ENCODE data around the gene ZNF319. TPM values are rescaled to one million over a fixed set of nuclear protein-coding genes. Genes with fewer than 3 reads are reported as not detected.

The ZNF319 gene
- total RNA-seq, 5 donors from 2014 or later (not counting 1 experiment from before 2014, with no cell fraction given), result 14.9 to 25.4 (median 20.4) TPM

DNA sequence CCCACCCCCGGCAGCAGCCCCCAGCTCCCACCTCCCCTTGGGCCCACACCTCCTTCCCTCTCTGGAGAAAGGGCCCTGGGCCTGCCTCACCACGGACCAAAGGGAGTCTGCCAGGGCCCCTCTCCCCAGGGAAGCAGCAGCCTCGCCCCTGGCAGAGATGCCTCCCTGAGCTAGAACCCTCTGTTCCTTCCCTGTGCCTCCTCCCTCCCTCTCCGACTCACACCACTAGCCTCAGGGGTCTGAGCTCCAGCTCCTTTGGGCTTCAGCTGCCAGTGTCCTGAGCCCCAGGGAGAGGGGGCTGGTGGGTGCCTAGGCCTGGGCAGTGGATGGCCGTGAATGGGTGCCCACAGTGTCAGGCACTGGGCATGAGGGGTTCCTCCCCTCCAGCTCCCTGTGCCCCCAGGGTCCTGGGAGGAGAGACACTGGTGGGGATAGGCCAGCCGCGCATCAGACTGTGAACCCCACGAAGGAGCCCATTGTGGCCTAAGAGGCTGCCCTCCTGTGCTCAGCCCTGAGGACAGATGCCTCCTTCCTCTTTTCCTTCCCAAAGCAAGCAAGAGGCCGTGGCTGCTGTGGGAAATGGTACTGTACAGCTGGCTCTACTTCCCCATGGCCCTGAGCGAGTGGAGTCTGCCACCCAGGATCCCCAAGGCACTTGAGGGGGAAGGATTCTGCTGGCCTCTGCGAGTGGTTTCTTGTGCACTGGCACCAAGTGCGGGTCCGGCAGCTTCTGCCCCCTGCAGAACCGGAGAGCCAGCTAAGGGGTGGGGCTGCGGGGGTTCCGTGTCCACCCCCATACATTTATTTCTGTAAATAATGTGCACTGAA is 45.8 kb upstream of the ZNF319 start:
- no peak overlapping the region for H3K4me3 Mint-ChIP-seq
- Histone ChIP-seq H3K4me1 (ENCODE audit: control insufficient read depth in 1 of 2, extremely low read depth in 1 of 2, insufficient read depth in 2 of 2, low read length in 2 of 2) (no peaks in the 10 kb centered on the region), H3K9me3 (no peaks in the 10 kb centered on the region), H3K27ac (ENCODE audit: low read length) (no peak overlapping the region), H3K36me3 (ENCODE audit: control insufficient read depth in 2 of 2, extremely low read depth in 1 of 2, insufficient read depth in 1 of 2, low read length in 1 of 2) (no peaks in the 10 kb centered on the region), H3K4me3 (ENCODE audit: control insufficient read depth in 1 of 2, extremely low read depth in 1 of 2, low read length in 1 of 2) (no peak overlapping the region), H3K27me3 (replicated peaks in 1 of 2; ENCODE audit: control insufficient read depth in 2 of 2, extremely low read depth in 1 of 2, insufficient read depth in 2 of 2, low read length in 1 of 2) (no peaks in the 10 kb centered on the region)
- POLR2A ChIA-PET, result no interaction called here
- no peak overlapping the region for H3K27ac Mint-ChIP-seq
- no peaks in the 10 kb centered on the region for H3K36me3 Mint-ChIP-seq
- no peaks in the 10 kb centered on the region for H3K4me1 Mint-ChIP-seq
- H3K9me3 Mint-ChIP-seq, result no peaks in the 10 kb centered on the region
- CTCF ChIA-PET, result no interaction called here
- no peak for DNase-seq
- WGBS (ENCODE audit: insufficient coverage), result 77% methylated on average over 3 of the region's 16 CpGs
- no peaks in the 10 kb centered on the region for H3K27me3 Mint-ChIP-seq
- ATAC-seq (replicated peaks in 1 of 4), result no peak

DNA sequence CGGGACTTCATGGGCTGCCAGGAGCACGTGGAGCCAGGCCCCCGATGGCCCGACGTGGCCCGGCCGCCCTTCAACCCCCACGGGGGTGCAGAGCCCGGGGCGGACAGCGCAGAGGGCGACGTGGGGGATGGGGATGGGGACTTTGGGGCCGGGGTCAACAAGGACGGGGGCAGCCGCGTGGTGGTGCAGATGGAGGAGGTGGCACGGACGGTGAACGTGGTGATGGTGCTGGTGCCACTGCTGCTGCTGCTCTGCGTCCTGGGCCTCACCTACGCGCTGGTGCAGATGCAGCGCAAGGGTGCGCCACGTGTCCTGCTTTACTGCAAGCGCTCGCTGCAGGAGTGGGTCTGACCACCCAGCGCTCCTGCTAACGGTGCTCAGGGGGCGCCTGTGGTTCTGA is 44.6 kb upstream of the ZNF319 start:
- no peak overlapping the region for H3K4me3 ChIP-seq (ENCODE audit: control insufficient read depth in 1 of 2, extremely low read depth in 1 of 2, low read length in 1 of 2)
- Mint-ChIP-seq H3K36me3 (no peaks in the 10 kb centered on the region), H3K27ac (no peak overlapping the region), H3K27me3 (no peaks in the 10 kb centered on the region), H3K4me3 (no peak overlapping the region), H3K9me3 (no peaks in the 10 kb centered on the region), H3K4me1 (no peaks in the 10 kb centered on the region)
- no peak for ATAC-seq (replicated peaks in 1 of 4)
- no peaks in the 10 kb centered on the region for H3K4me1 ChIP-seq (ENCODE audit: control insufficient read depth in 1 of 2, extremely low read depth in 1 of 2, insufficient read depth in 2 of 2, low read length in 2 of 2)
- H3K36me3 ChIP-seq (ENCODE audit: control insufficient read depth in 2 of 2, extremely low read depth in 1 of 2, insufficient read depth in 1 of 2, low read length in 1 of 2), result no peaks in the 10 kb centered on the region
- no peak for DNase-seq
- ChIA-PET POLR2A (no interaction called here), CTCF (no interaction called here)
- WGBS (ENCODE audit: insufficient coverage), result 85% methylated on average over 23 of the region's 31 CpGs
- no peaks in the 10 kb centered on the region for H3K27me3 ChIP-seq (replicated peaks in 1 of 2; ENCODE audit: control insufficient read depth in 2 of 2, extremely low read depth in 1 of 2, insufficient read depth in 2 of 2, low read length in 1 of 2)
- no peaks in the 10 kb centered on the region for H3K9me3 ChIP-seq
- no peak overlapping the region for H3K27ac ChIP-seq (ENCODE audit: low read length)

DNA sequence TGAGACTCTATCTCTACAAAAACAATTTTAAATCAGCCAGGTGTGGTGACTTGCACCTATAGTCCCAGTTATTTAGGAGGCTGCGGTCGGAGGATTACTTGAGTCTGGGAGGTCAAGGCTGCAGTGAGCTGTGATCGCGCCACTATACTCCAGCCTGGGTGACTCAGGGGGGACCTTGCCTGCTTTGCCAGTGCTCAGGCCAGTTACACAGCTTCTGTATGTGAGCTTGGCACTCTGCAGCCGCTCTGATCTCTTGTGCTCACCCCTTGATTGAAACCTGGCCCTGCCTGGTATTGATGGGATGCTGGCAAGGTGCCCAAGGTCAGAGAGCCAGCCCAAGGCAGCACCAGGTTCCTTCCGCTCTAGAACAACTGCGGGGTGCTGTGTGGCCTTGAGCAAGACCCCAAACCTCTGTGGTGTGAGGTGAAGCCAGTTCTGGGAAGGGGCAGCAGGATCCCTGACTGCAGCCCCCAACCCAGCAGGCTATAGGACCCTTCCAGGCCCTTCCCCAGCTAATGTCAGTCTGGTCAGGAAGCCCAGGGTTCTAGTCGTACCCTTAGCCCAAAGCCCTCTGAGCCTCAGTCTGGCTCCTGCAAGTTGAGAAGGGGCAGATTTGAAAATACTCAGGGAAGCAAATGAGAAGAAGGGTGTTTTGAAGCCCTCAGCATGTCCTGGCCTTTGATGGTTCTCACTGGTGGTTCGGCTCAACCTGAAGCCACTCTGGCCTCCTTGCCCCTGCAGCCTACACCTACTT is 44.0 kb upstream of the ZNF319 start:
- no peaks in the 10 kb centered on the region for H3K27me3 ChIP-seq (replicated peaks in 1 of 2; ENCODE audit: control insufficient read depth in 2 of 2, extremely low read depth in 1 of 2, insufficient read depth in 2 of 2, low read length in 1 of 2)
- DNase-seq (no peak), ATAC-seq (replicated peaks in 1 of 4) (no peak)
- H3K9me3 Mint-ChIP-seq, result no peaks in the 10 kb centered on the region
- H3K27me3 Mint-ChIP-seq, result no peaks in the 10 kb centered on the region
- ChIA-PET CTCF (no interaction called here), POLR2A (no interaction called here)
- H3K36me3 Mint-ChIP-seq, result no peaks in the 10 kb centered on the region
- no peaks in the 10 kb centered on the region for H3K4me1 ChIP-seq (ENCODE audit: control insufficient read depth in 1 of 2, extremely low read depth in 1 of 2, insufficient read depth in 2 of 2, low read length in 2 of 2)
- H3K36me3 ChIP-seq (ENCODE audit: control insufficient read depth in 2 of 2, extremely low read depth in 1 of 2, insufficient read depth in 1 of 2, low read length in 1 of 2), result no peaks in the 10 kb centered on the region
- 88% methylated on average over 6 of the region's 9 CpGs for WGBS (ENCODE audit: insufficient coverage)
- no peak overlapping the region for H3K27ac ChIP-seq (ENCODE audit: low read length)
- H3K4me3 ChIP-seq (ENCODE audit: control insufficient read depth in 1 of 2, extremely low read depth in 1 of 2, low read length in 1 of 2), result no peak overlapping the region
- H3K4me3 Mint-ChIP-seq, result no peak overlapping the region
- H3K9me3 ChIP-seq, result no peaks in the 10 kb centered on the region
- no peaks in the 10 kb centered on the region for H3K4me1 Mint-ChIP-seq
- H3K27ac Mint-ChIP-seq, result no peak overlapping the region

DNA sequence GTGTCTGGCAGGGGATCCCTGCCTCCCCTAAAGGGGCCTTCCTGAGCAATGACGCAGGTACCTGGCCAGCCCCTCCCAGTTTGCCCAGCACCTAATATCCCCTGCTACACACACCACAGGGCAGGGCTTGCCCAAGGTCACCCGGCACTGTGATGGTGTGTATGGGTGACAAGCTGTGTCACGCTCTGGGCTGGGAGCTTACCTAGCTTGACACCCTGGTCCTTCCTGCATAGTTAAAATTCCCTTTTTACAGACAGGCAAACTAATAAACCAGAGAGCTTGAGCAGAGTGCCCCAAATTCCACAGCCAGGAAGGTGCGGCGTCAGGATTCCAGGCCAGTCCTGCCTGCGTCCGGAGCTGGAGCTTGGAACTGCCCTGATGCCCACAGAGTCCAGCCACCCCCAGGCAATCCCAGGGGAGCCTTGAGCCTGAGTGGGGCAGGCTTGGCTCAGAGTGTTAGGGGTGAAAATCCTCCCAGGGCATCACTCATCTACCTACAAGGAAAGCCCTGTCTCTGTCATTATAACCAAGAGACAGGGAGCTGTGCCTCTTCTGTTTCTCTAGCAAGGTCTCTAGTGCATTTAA is 43.2 kb upstream of the ZNF319 start:
- no peaks in the 10 kb centered on the region for H3K4me1 ChIP-seq (ENCODE audit: control insufficient read depth in 1 of 2, extremely low read depth in 1 of 2, insufficient read depth in 2 of 2, low read length in 2 of 2)
- H3K4me3 ChIP-seq (ENCODE audit: control insufficient read depth in 1 of 2, extremely low read depth in 1 of 2, low read length in 1 of 2), result no peak overlapping the region
- H3K27ac ChIP-seq (ENCODE audit: low read length), result no peak overlapping the region
- H3K9me3 ChIP-seq, result no peaks in the 10 kb centered on the region
- H3K4me3 Mint-ChIP-seq, result no peak overlapping the region
- H3K27ac Mint-ChIP-seq, result no peak overlapping the region
- no peaks in the 10 kb centered on the region for H3K9me3 Mint-ChIP-seq
- no peaks in the 10 kb centered on the region for H3K27me3 Mint-ChIP-seq
- H3K4me1 Mint-ChIP-seq, result no peaks in the 10 kb centered on the region
- WGBS (ENCODE audit: insufficient coverage), result no CpG with 5 or more reads among the region's 7 CpGs
- POLR2A ChIA-PET, result no interaction called here
- ATAC-seq (replicated peaks in 1 of 4), result no peak
- no peaks in the 10 kb centered on the region for H3K27me3 ChIP-seq (replicated peaks in 1 of 2; ENCODE audit: control insufficient read depth in 2 of 2, extremely low read depth in 1 of 2, insufficient read depth in 2 of 2, low read length in 1 of 2)
- CTCF ChIA-PET, result no interaction called here
- H3K36me3 Mint-ChIP-seq, result no peaks in the 10 kb centered on the region
- no peak for DNase-seq
- H3K36me3 ChIP-seq (ENCODE audit: control insufficient read depth in 2 of 2, extremely low read depth in 1 of 2, insufficient read depth in 1 of 2, low read length in 1 of 2), result no peaks in the 10 kb centered on the region

DNA sequence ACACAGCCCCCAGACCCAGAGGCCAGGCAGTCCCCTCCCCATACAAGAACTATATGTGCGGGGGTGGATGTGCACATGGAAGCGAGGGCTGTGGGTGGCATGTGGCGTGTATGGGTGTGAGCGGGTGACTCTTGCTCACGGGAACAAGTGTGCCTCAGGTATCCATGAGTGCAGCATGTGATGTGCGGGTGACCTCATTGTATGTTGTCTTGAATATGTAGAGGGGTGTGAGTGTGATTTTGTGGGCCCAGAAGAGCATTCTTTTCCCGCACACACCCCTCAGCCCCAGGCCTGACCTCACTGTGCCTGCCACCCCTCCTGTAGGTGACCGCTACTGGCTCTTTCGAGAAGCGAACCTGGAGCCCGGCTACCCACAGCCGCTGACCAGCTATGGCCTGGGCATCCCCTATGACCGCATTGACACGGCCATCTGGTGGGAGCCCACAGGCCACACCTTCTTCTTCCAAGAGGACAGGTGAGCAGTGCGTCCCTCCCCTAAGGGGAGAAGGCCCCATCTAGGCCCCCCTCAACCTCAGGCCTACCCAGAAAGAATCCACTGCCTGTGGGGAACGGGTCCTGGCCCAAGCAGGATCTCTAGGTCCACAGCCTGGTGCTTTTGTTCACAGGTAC is 42.5 kb upstream of the ZNF319 start:
- Mint-ChIP-seq H3K9me3 (no peaks in the 10 kb centered on the region), H3K27me3 (no peaks in the 10 kb centered on the region), H3K36me3 (no peaks in the 10 kb centered on the region), H3K27ac (no peak overlapping the region), H3K4me1 (no peaks in the 10 kb centered on the region), H3K4me3 (no peak overlapping the region)
- Histone ChIP-seq H3K9me3 (no peaks in the 10 kb centered on the region), H3K27me3 (replicated peaks in 1 of 2; ENCODE audit: control insufficient read depth in 2 of 2, extremely low read depth in 1 of 2, insufficient read depth in 2 of 2, low read length in 1 of 2) (no peaks in the 10 kb centered on the region), H3K4me1 (ENCODE audit: control insufficient read depth in 1 of 2, extremely low read depth in 1 of 2, insufficient read depth in 2 of 2, low read length in 2 of 2) (no peaks in the 10 kb centered on the region), H3K27ac (ENCODE audit: low read length) (no peak overlapping the region), H3K4me3 (ENCODE audit: control insufficient read depth in 1 of 2, extremely low read depth in 1 of 2, low read length in 1 of 2) (no peak overlapping the region), H3K36me3 (ENCODE audit: control insufficient read depth in 2 of 2, extremely low read depth in 1 of 2, insufficient read depth in 1 of 2, low read length in 1 of 2) (no peaks in the 10 kb centered on the region)
- DNase-seq (no peak), ATAC-seq (replicated peaks in 1 of 4) (no peak)
- ChIA-PET POLR2A (no interaction called here), CTCF (no interaction called here)
- 89% methylated on average over 14 of the region's 16 CpGs for WGBS (ENCODE audit: insufficient coverage)

DNA sequence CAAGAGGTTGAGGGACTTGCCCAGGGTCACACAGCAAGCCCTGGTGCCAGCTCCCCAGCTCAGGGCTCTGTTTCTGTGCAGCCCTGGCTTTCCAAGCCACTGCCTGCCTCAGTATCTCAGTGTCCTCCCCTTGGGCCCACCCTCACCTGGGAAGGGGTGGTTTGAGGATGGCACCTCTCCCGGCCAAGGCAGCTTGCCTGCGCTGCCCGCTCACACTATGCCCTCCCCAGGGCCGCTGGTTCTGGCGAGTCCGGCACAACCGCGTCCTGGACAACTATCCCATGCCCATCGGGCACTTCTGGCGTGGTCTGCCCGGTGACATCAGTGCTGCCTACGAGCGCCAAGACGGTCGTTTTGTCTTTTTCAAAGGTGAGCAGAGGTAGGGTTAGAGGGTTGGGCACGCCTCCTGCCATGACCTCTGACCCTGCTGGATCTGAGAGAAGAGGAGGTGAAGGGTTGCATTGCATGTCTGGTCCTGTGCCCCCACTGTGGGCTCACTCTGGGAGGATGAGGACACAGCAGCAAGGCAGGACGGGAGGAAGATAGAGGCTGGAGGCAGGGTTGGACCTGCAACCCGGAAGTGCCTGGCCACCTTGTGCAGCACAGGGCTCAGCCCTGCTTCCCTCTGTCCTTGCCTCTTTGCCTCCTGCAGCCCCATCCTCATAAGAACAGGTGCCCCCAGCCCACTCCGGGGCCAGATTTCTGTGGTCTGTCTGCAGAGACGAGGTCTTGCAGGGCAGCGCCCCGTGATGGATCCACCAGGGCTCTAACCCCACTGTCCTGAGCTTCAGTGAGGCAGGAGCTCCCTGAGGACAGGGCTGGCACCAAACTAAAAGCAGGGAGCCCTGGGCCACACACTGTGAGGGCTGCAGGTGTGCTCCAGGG is 41.8 kb upstream of the ZNF319 start:
- ATAC-seq (replicated peaks in 1 of 4) (no peak), DNase-seq (no peak)
- WGBS (ENCODE audit: insufficient coverage), result 88% methylated on average over 19 of the region's 22 CpGs
- Histone ChIP-seq H3K27me3 (replicated peaks in 1 of 2; ENCODE audit: control insufficient read depth in 2 of 2, extremely low read depth in 1 of 2, insufficient read depth in 2 of 2, low read length in 1 of 2) (no peaks in the 10 kb centered on the region), H3K36me3 (ENCODE audit: control insufficient read depth in 2 of 2, extremely low read depth in 1 of 2, insufficient read depth in 1 of 2, low read length in 1 of 2) (no peaks in the 10 kb centered on the region), H3K4me1 (ENCODE audit: control insufficient read depth in 1 of 2, extremely low read depth in 1 of 2, insufficient read depth in 2 of 2, low read length in 2 of 2) (no peaks in the 10 kb centered on the region), H3K4me3 (ENCODE audit: control insufficient read depth in 1 of 2, extremely low read depth in 1 of 2, low read length in 1 of 2) (no peak overlapping the region), H3K9me3 (no peaks in the 10 kb centered on the region), H3K27ac (ENCODE audit: low read length) (no peak overlapping the region)
- Mint-ChIP-seq H3K36me3 (no peaks in the 10 kb centered on the region), H3K27me3 (no peaks in the 10 kb centered on the region), H3K4me1 (no peaks in the 10 kb centered on the region), H3K9me3 (no peaks in the 10 kb centered on the region), H3K4me3 (no peak overlapping the region), H3K27ac (no peak overlapping the region)
- CTCF ChIA-PET, result no interaction called here
- POLR2A ChIA-PET, result no interaction called here

Measured in T-cell (primary cell).